HG02885 (cell line): ENCODE data around the gene TJP3.

Experiments used
- ATAC-seq: cut with Tn5 transposase; IDR thresholded peaks from one replicate; pipeline ENCODE4 v1.9.1; 2021; ENCODE audit warnings: mild to moderate bottlenecking; ENCODE audit not compliant: unreplicated experiment, poor library complexity

The TJP3 gene

GRCh38 chr19:3670796-3671679, 37.1 kb upstream of the TJP3 start:
- no peak for ATAC-seq

- no peak for ATAC-seq
These were observed 36.3 kb upstream of the TJP3 start for GRCh38 chr19:3671680-3672574.

- ATAC-seq: no peak
These were observed 35.6 kb upstream of the TJP3 start for GRCh38 chr19:3672575-3672948.

- no peak for ATAC-seq
These were observed 35.2 kb upstream of the TJP3 start for GRCh38 chr19:3672993-3673392.

DNA sequence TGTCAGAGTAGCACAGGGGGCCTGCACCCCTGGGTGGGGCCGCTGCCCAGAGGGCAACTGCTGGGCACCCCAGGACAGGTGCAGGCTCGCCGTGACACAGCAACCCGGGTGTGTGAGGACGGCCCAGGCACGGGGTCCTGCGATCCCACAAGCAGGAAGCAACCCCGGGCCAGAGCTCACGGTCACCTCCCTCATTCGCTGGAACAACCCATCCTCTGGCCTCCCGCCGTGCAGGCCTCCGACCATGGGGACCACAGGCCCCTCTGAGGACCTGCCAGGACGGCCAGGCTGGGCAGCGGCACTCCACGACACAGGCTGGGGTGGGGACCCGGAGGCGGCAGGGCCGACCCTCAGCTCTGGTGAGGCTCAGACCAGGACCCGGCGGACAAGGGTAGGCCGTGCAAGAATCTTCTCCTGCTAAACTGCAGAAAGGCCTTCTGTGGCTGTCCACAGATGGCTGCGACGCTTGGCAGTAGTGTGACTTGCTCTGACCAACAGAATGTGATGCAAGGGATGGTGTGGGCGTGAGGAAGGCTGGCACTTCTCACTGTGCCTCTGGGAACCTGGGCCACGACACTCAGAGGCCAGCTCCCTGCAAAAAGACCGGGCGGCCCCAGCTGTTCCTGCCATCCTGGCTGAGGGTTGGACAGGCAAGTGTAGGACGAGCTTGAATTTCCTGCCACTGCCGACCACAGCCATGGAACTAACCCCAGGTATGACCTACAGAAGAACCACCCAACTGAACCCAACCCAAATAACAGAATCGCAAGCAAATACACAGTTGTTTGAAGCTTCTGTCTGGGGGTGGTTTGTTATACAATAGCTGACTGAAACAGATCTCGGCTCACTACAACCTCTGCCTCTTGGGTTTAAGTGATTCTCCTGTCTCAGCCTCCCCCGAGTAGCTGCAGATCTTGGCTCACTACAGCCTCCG, 34.4 kb upstream of the TJP3 start:
- no peak for ATAC-seq

DNA sequence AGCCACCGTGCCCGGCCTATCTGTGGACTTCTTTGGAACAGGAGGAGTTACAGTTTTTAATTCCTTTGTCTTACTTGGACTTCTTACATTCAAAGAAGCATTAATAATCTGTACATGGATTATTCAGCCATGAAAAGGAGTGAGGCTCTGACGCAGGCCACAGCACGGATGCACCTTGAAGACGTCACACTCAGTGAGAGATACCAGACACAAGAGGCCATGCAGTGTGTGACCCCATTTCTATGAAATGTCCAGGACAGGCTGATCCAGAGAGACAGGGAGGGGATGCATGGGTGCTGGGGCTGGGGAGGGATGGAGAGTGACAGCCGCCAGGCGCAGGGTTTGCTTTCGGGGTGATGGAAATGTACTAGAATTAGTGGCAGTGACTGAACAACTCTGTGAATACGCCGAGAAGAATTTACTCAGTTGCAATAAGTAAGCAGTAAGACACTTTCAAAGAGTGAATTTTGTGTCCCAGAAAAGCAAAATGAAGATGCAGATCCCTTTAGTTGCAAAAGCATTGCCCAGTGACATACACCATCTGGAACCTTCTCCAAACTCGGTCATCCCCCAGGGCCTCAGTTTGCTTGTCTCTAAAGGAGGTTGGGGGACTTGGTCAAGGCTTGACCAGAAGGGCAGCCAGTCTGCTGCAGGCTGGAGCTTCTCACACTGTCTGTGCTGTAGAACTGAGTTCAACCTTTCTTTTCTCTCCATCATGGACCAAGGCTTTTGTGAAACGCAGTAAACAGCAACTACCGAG, 33.2 kb upstream of the TJP3 start:
- no peak for ATAC-seq

GRCh38 chr19:3678188-3678587, 30.0 kb upstream of the TJP3 start:
- ATAC-seq: no peak

- no peak for ATAC-seq
These were observed 29.0 kb upstream of the TJP3 start for GRCh38 chr19:3679138-3679537.

GRCh38 chr19:3679581-3679980, 28.6 kb upstream of the TJP3 start:
- no peak for ATAC-seq

GRCh38 chr19:3680939-3681338, 27.2 kb upstream of the TJP3 start:
- ATAC-seq: no peak

DNA sequence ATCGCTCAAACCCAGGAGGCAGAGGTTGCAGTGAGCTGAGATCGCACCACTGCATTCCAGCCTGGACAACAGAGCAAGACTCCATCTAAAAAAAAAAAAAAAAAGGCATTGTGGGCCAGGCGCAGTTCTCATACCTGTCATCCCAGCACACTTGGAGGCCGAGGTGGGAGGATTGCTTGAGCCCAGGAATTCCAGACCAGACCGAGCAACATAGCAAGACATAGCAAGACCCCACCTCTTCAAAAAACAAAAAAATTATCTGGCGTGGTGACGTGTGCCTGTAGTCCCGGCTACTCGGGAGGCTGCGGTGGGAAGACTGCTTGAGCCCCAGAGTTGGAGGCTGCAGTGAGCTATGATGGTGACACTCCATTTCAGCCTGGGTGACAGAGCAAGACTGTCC, 25.9 kb upstream of the TJP3 start:
- no peak for ATAC-seq

DNA sequence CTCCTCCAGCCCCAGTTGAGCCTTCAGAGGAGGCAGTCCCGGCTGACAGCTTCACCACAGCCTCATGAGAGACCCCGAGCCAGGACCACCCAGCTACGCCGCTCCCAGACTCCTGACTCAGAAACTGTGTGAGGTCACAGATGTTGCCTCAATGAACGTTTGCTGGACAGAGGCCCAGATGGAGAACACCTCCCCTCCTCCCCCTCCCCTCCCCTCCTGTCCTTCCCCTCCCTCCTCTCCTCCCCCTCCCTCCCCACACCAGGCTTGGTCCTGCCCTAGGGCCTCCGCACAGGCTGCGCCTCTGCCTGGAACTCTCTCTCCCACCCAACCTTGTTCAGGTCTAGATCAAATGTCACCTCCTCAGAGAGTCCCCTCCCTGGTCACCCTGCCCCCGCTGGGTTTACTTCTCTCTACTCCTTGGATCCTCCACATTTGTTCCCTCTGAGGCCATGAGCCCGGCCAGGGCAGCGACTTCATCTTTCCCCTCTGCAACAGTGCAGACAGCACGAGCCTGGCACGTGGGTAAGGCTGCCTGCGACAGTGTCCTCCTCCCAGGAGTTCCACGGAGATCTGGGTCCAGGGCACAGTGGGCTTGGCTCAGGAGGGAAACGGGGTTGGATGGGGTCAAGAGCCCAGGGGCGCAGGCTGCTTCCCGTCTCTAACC, 25.3 kb upstream of the TJP3 start:
- ATAC-seq: no peak

GRCh38 chr19:3683405-3684053, 24.7 kb upstream of the TJP3 start:
- no peak for ATAC-seq

GRCh38 chr19:3684054-3684816, 23.9 kb upstream of the TJP3 start:
- ATAC-seq: no peak

DNA sequence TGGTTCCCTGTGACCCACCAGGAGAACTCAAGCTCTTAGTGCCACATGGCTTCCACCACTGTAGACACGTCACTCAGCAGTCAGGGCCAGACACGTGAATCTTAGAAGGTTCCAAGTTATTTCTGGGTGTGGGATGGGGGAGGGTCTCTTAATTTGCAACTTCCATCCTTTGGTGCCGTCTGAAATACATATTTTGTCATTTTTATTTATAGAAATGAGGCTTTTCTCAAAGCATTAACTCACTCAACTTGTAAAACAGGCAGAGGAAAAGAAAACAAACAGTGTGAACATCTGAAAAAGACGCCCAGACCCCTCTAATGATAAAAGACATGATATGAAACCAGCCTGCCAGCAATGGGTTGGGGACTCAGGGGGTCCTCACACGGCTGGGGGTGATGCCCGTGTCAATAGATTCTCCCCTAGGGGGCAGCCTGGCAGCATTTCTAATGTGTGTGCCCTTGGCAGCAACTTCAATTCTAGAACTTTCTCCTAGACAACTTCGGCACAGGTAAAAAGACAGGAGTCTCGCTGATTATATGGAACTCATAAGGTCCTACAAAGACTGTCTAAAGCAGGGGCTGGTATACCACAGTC, 23.3 kb upstream of the TJP3 start:
- ATAC-seq: no peak

DNA sequence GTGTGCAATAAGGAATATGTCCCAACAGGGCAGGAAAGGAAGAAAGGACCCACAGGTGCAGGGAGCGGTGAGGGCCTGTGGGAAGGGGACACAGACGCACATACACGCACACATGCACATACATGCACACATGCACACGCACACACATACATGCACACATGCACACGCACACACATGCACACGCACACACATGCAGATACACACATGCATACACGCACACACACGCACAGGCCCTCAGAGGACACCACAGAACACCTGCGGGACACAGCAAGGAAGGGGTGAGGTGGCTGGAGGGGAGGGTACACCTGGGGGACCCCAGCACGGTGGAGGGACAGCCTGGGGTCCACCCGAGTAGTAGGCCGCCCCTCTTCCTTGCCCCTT, 20.8 kb upstream of the TJP3 start:
- no peak for ATAC-seq
